Neural cell (in vitro differentiated cells): ENCODE data around the gene SMG6.

Source experiments
- EP300 ChIP-seq: fragments of 450-650 bp; conservative IDR thresholded peaks from 2 replicates; pipeline ENCODE4 v1.6.1; 2014; ENCODE audit warnings: antibody characterized with exemption, mild to moderate bottlenecking, moderate library complexity; ENCODE audit not compliant: poor library complexity, severe bottlenecking
- EZH2 ChIP-seq: fragments of 200-600, 300-800 bp; shearing (Covaris generic), sonication (generic); IDR thresholded peaks from 2 replicates; pipeline ENCODE4 v1.6.1; 2014; ENCODE audit warnings: antibody characterized with exemption, low read length, borderline replicate concordance, mild to moderate bottlenecking; ENCODE audit not compliant: insufficient read depth, poor library complexity, severe bottlenecking
- POLR2AphosphoS5 ChIP-seq: IDR thresholded peaks from 2 replicates; pipeline ENCODE4 v1.6.1; 2012
- RAD21 ChIP-seq: fragments of 450-650 bp; conservative IDR thresholded peaks from 2 replicates; pipeline ENCODE4 v1.6.1; 2014; ENCODE audit warnings: antibody characterized with exemption, mild to moderate bottlenecking, moderate library complexity
- REST ChIP-seq: IDR thresholded peaks from 2 replicates; pipeline ENCODE4 v1.6.1; 2012; ENCODE audit warnings: borderline replicate concordance
- SMC3 ChIP-seq: fragments of 450-650 bp; conservative IDR thresholded peaks from 2 replicates; pipeline ENCODE4 v1.6.1; 2014; ENCODE audit warnings: antibody characterized with exemption, mild to moderate bottlenecking, moderate library complexity; ENCODE audit not compliant: poor library complexity
- TAF1 ChIP-seq: IDR thresholded peaks from 2 replicates; pipeline ENCODE4 v1.6.1; 2012; ENCODE audit warnings: low read depth
- TF ChIP-seq, protein P1 (sequence below): fragments of 450-650 bp; IDR thresholded peaks from 2 replicates; pipeline ENCODE4 v1.5.1; 2014; ENCODE audit warnings: antibody characterized with exemption, mild to moderate bottlenecking, moderate library complexity; ENCODE audit not compliant: poor library complexity, severe bottlenecking

DNA sequence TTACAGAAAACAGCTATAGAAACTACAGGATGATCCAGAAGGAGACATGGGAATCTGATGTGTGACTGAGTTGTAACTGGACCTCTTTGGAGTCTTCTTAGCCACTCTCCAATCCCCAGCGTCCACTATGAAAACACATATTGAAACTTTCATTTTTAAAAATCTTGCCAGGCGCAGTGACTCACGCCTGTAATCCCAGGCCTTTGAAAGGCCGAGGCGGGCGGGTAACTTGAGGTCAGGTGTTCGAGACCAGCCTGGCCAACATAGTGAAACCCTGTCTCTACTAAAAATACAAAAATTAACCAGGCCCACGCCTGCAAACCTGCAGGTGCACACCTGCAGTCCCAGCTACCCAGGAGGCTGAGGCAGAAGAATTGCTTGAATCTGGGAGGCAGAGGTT is 195.4 kb downstream of the SMG6 start:
- TF ChIP-seq, protein P1, sequence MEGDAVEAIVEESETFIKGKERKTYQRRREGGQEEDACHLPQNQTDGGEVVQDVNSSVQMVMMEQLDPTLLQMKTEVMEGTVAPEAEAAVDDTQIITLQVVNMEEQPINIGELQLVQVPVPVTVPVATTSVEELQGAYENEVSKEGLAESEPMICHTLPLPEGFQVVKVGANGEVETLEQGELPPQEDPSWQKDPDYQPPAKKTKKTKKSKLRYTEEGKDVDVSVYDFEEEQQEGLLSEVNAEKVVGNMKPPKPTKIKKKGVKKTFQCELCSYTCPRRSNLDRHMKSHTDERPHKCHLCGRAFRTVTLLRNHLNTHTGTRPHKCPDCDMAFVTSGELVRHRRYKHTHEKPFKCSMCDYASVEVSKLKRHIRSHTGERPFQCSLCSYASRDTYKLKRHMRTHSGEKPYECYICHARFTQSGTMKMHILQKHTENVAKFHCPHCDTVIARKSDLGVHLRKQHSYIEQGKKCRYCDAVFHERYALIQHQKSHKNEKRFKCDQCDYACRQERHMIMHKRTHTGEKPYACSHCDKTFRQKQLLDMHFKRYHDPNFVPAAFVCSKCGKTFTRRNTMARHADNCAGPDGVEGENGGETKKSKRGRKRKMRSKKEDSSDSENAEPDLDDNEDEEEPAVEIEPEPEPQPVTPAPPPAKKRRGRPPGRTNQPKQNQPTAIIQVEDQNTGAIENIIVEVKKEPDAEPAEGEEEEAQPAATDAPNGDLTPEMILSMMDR = no peak
- TF ChIP-seq POLR2AphosphoS5 (no peak), EP300 (no peak), TAF1 (no peak), REST (no peak), RAD21 (no peak), EZH2 (no peak), SMC3 (no peak)
